NCI-H345 (cell line): Measurements from ENCODE around the gene ANKRD11.

Source experiments
- DNase-seq: peaks from one replicate; lab custom pipeline; 2025; lab: John Stamatoyannopoulos, UW

ANKRD11 gene

GRCh38 chr16:89506791-89507191, 16.4 kb upstream of the ANKRD11 start:
- DNase-seq, result no peak

GRCh38 chr16:89506113-89506504, 15.7 kb upstream of the ANKRD11 start:
- DNase-seq, result no peak

- no peak for DNase-seq
These were observed 15.1 kb upstream of the ANKRD11 start for GRCh38 chr16:89505204-89506112.

GRCh38 chr16:89504091-89504490, 13.7 kb upstream of the ANKRD11 start:
- DNase-seq, result no peak

- no peak for DNase-seq
These were observed 11.9 kb upstream of the ANKRD11 start for GRCh38 chr16:89502081-89502843.

- no peak for DNase-seq
These were observed 9.4 kb upstream of the ANKRD11 start for GRCh38 chr16:89499767-89500166.

GRCh38 chr16:89498839-89499238, 8.5 kb upstream of the ANKRD11 start:
- no peak for DNase-seq

- DNase-seq, result no peak
These were observed 4.8 kb upstream of the ANKRD11 start for GRCh38 chr16:89495121-89495520.

- DNase-seq, result no peak
These were observed 3.4 kb upstream of the ANKRD11 start for GRCh38 chr16:89493776-89494175.

- no peak for DNase-seq
These were observed 1.8 kb upstream of the ANKRD11 start for GRCh38 chr16:89491974-89492687.

GRCh38 chr16:89491238-89491869, 993 bp upstream of the ANKRD11 start:
- no peak for DNase-seq

- DNase-seq, result no peak
These were observed 393 bp downstream of the ANKRD11 start for GRCh38 chr16:89489898-89490438.

GRCh38 chr16:89489040-89489897, 1.1 kb downstream of the ANKRD11 start:
- peak; percentile 58 for DNase-seq

GRCh38 chr16:89485701-89486246, 4.6 kb downstream of the ANKRD11 start:
- DNase-seq, result no peak

GRCh38 chr16:89484923-89485679, 5.3 kb downstream of the ANKRD11 start:
- DNase-seq, result no peak

- DNase-seq, result no peak
These were observed 6.3 kb downstream of the ANKRD11 start for GRCh38 chr16:89484041-89484501.

GRCh38 chr16:89482817-89483205, 7.5 kb downstream of the ANKRD11 start:
- DNase-seq, result no peak

GRCh38 chr16:89482150-89482816, 8.1 kb downstream of the ANKRD11 start:
- no peak for DNase-seq

GRCh38 chr16:89481356-89481955, 8.9 kb downstream of the ANKRD11 start:
- no peak for DNase-seq
